CD4-positive, alpha-beta T cell treated with Interferon gamma for 1 hour (primary cell): ENCODE data around the gene ANKZF1.
"Not testable (repeated sequence)": the region's sequence is repeated elsewhere in the genome, so short reads cannot be mapped to it uniquely, and the experiment has no call there.

ENCODE experiments used
- DNase-seq: peaks from one replicate; pipeline ENCODE4 v3.0.0-alpha.2; 2020

ANKZF1 gene

GRCh38 chr2:219229305-219230058 is at the start of gene ANKZF1, which contains the start of gene ATG9A:
Gene ANKZF1, plus strand, starts transcription at chr2:219229806. Its CDS starts 452 bp downstream, at chr2:219230258.
Gene ATG9A, minus strand, starts transcription at chr2:219229636. Its CDS starts 1,612 bp downstream, at chr2:219228024.
- peak; percentile 98 for DNase-seq

- no peak for DNase-seq
These were observed 48.6 kb upstream of the ANKZF1 start for GRCh38 chr2:219180961-219181360.

- no peak for DNase-seq
These were observed 48.1 kb upstream of the ANKZF1 start for GRCh38 chr2:219181531-219181930.

GRCh38 chr2:219182331-219183150 is 47.1 kb upstream of the ANKZF1 start:
- DNase-seq: no peak

- DNase-seq: no peak
These were observed 46.3 kb upstream of the ANKZF1 start for GRCh38 chr2:219183151-219183772.

GRCh38 chr2:219184121-219184520 is 45.5 kb upstream of the ANKZF1 start:
- DNase-seq: no peak

- no peak for DNase-seq
These were observed 42.7 kb upstream of the ANKZF1 start for GRCh38 chr2:219186754-219187456.

- no peak for DNase-seq
These were observed 32.2 kb upstream of the ANKZF1 start for GRCh38 chr2:219197388-219197787.

GRCh38 chr2:219198974-219199373 is 30.6 kb upstream of the ANKZF1 start:
- no peak for DNase-seq

GRCh38 chr2:219199470-219200211 is 30.0 kb upstream of the ANKZF1 start:
- DNase-seq: no peak

GRCh38 chr2:219200502-219201326 is 28.9 kb upstream of the ANKZF1 start:
- DNase-seq: peak; percentile 29

GRCh38 chr2:219201331-219201730 is 28.3 kb upstream of the ANKZF1 start:
- DNase-seq: not testable (repeated sequence)

- no peak for DNase-seq
These were observed 25.0 kb upstream of the ANKZF1 start for GRCh38 chr2:219204425-219205164.

- DNase-seq: no peak
These were observed 24.5 kb upstream of the ANKZF1 start for GRCh38 chr2:219205165-219205538.

- DNase-seq: no peak
These were observed 23.7 kb upstream of the ANKZF1 start for GRCh38 chr2:219205981-219206327.

GRCh38 chr2:219206328-219207133 is 23.1 kb upstream of the ANKZF1 start, which contains the start of gene ZFAND2B:
Gene ZFAND2B, plus strand, starts transcription at chr2:219206782. Its CDS starts 206 bp downstream, at chr2:219206988.
- peak; percentile 95 for DNase-seq

GRCh38 chr2:219207134-219207883 is 22.3 kb upstream of the ANKZF1 start:
- DNase-seq: no peak

GRCh38 chr2:219207884-219208740 is 21.5 kb upstream of the ANKZF1 start:
- DNase-seq: no peak
